Panc1 (cell line): ENCODE measurements around the gene DSCAML1. TPM values are rescaled to one million over a fixed set of nuclear protein-coding genes. Genes with fewer than 3 reads are reported as not detected.

Experiments used
- ATAC-seq: fragments of 200-7000 bp; cut with Tn5 transposase; 2 replicates; pipeline ENCODE4 v1.9.1; 2020; ENCODE audit warnings: mild to moderate bottlenecking, moderate library complexity
- BruUV-seq: library from RNA; stranded (reverse); fragments of 400-500 nt; replicated peaks from 2 replicates; lab custom pipeline; 2021; lab: Mats Ljungman, UMichigan
- CTCF ChIA-PET: fragments of 300-600 bp; sonication (Branson Sonifier 250); formaldehyde crosslinking; loops from one replicate; lab custom pipeline; 2022; ENCODE audit warnings: antibody characterized with exemption; lab: Charles Lee
- POLR2A ChIA-PET: fragments of 300-600 bp; sonication (Branson Sonifier 250); formaldehyde crosslinking; loops from one replicate; lab custom pipeline; 2022; ENCODE audit warnings: antibody characterized with exemption; lab: Charles Lee
- DNase-seq: peaks from one replicate; pipeline ENCODE4 v3.0.0-alpha.2; 2010; ENCODE audit warnings: low read depth, low spot score
- H3K27ac ChIP-seq: 2 replicates; pipeline ENCODE4 v1.5.1; 2011; ENCODE audit warnings: mild to moderate bottlenecking, low read length, inconsistent platforms
- H3K27me3 ChIP-seq: fragments of 200-500 bp; sonication (Bioruptor generic); 2 replicates; pipeline ENCODE4 v1.6.0; 2014; ENCODE audit warnings: low read length, inconsistent platforms; ENCODE audit not compliant: control insufficient read depth, insufficient read depth
- H3K36me3 ChIP-seq: fragments of 200-500 bp; sonication (Bioruptor generic); 2 replicates; pipeline ENCODE4 v1.5.1; 2014; ENCODE audit warnings: inconsistent platforms, mild to moderate bottlenecking, low read length, moderate library complexity; ENCODE audit not compliant: control insufficient read depth, insufficient read depth
- H3K4me1 ChIP-seq: 2 replicates; pipeline ENCODE4 v1.5.1; 2011; ENCODE audit warnings: inconsistent platforms, mild to moderate bottlenecking, low read length, moderate library complexity; ENCODE audit not compliant: control insufficient read depth, insufficient read depth
- H3K4me3 ChIP-seq, 2 experiments: 2 replicates each; pipeline ENCODE4 v1.5.1; 2011 to 2012; ENCODE audit warnings: low read depth in 2 of 2, low read length in 2 of 2, mild to moderate bottlenecking in 2 of 2, inconsistent platforms in 1 of 2, moderate library complexity in 1 of 2
- H3K9me3 ChIP-seq: fragments of 200-500 bp; sonication (Bioruptor generic); 2 replicates; pipeline ENCODE4 v1.5.1; 2014; ENCODE audit warnings: low read depth, mild to moderate bottlenecking, inconsistent platforms, low read length, moderate library complexity; ENCODE audit not compliant: control insufficient read depth, insufficient read depth
- POLR2AphosphoS5 ChIP-seq: IDR thresholded peaks from 2 replicates; pipeline ENCODE4 v1.6.1; 2012; ENCODE audit warnings: mild to moderate bottlenecking, low read depth, low read length, moderate library complexity
- SIN3A ChIP-seq: IDR thresholded peaks from 2 replicates; pipeline ENCODE4 v1.6.1; 2012; ENCODE audit warnings: low read depth, mild to moderate bottlenecking, low read length, moderate library complexity, borderline replicate concordance; ENCODE audit not compliant: insufficient read depth
- TCF7L2 ChIP-seq: IDR thresholded peaks from 2 replicates; pipeline ENCODE4 v1.6.1; 2011; ENCODE audit warnings: mild to moderate bottlenecking, low read depth, low read length, inconsistent platforms
- in situ Hi-C: cut with HindIII; loops from 2 replicates; pipeline ENCODE4 v1.10.0; 2016; ENCODE audit warnings: low sequenced_read_pairs, low pct_unique_long_range_greater_than_20kb
- intact Hi-C: fragments of 100-400 bp; cut with micrococcal nuclease; formaldehyde crosslinking; loops from one replicate; pipeline ENCODE4 v1.10.0; 2022; ENCODE audit not compliant: unreplicated experiment
- total RNA-seq: library from RNA; stranded (reverse); gene quantifications from one replicate; pipeline ENCODE4 v1.2.1, GENCODE V29; 2021; ENCODE audit not compliant: unreplicated experiment
- TF ChIP-seq, protein P1 (sequence below), 2 experiments: IDR thresholded peaks; 2 replicates each; pipeline ENCODE4 v1.6.1; 2011 to 2012; ENCODE audit warnings: low read depth in 2 of 2, control low read depth in 1 of 2, low read length in 1 of 2, mild to moderate bottlenecking in 1 of 2, moderate library complexity in 1 of 2; ENCODE audit not compliant: insufficient read depth in 1 of 2
- TF ChIP-seq, protein P2 (sequence below): fragments of 450-650 bp; IDR thresholded peaks from 2 replicates; pipeline ENCODE4 v1.5.1; 2017; ENCODE audit warnings: mild to moderate bottlenecking

The DSCAML1 gene
- total RNA-seq, 1 experiment from 2014 or later, result 1.6 TPM

DNA sequence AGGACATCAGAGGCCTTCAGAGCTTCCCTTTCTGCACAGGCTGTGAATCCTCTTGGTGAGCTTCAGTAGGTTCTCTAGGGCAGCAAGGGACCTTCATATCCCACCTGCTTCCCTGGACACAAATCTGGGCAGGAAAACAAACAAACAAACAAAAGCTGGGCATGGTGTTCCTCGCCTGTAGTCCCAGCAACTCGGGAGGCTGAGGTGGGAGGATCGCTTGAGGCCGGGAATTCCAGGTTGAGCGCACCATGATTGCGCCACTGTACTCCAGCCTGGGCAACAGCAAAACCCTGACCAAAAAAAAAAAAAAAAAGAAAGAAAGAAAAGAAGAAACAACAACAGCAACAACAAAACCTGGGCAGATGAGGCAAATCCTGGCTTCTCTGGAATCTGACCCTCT lies 376.4 kb downstream of the DSCAML1 start:
- POLR2A ChIA-PET, result no interaction called here
- DNase-seq (no peak), ATAC-seq (no peak)
- Histone ChIP-seq H3K27ac (no peak overlapping the region), H3K9me3 (no peaks in the 10 kb centered on the region), H3K4me1 (no peaks in the 10 kb centered on the region), H3K36me3 (no peaks in the 10 kb centered on the region), H3K27me3 (no peaks in the 10 kb centered on the region), H3K4me3 (no peak overlapping the region)
- intact Hi-C loops (loop anchor here (10.0 kb wide), 1 partner anchor 534 kb away; no protein-coding TSS in a partner anchor), in situ Hi-C loops (no loop called here)
- CTCF ChIA-PET, result no interaction called here
- TF ChIP-seq TCF7L2 (no peak), POLR2AphosphoS5 (no peak), SIN3A (no peak)
- TF ChIP-seq, protein P1, sequence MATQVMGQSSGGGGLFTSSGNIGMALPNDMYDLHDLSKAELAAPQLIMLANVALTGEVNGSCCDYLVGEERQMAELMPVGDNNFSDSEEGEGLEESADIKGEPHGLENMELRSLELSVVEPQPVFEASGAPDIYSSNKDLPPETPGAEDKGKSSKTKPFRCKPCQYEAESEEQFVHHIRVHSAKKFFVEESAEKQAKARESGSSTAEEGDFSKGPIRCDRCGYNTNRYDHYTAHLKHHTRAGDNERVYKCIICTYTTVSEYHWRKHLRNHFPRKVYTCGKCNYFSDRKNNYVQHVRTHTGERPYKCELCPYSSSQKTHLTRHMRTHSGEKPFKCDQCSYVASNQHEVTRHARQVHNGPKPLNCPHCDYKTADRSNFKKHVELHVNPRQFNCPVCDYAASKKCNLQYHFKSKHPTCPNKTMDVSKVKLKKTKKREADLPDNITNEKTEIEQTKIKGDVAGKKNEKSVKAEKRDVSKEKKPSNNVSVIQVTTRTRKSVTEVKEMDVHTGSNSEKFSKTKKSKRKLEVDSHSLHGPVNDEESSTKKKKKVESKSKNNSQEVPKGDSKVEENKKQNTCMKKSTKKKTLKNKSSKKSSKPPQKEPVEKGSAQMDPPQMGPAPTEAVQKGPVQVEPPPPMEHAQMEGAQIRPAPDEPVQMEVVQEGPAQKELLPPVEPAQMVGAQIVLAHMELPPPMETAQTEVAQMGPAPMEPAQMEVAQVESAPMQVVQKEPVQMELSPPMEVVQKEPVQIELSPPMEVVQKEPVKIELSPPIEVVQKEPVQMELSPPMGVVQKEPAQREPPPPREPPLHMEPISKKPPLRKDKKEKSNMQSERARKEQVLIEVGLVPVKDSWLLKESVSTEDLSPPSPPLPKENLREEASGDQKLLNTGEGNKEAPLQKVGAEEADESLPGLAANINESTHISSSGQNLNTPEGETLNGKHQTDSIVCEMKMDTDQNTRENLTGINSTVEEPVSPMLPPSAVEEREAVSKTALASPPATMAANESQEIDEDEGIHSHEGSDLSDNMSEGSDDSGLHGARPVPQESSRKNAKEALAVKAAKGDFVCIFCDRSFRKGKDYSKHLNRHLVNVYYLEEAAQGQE (IDR thresholded peaks at IDR 0.05; ENCODE audit: insufficient read depth in 1 of 2, low read depth in 2 of 2, low read length in 1 of 2), result no peak
- TF ChIP-seq, protein P2, sequence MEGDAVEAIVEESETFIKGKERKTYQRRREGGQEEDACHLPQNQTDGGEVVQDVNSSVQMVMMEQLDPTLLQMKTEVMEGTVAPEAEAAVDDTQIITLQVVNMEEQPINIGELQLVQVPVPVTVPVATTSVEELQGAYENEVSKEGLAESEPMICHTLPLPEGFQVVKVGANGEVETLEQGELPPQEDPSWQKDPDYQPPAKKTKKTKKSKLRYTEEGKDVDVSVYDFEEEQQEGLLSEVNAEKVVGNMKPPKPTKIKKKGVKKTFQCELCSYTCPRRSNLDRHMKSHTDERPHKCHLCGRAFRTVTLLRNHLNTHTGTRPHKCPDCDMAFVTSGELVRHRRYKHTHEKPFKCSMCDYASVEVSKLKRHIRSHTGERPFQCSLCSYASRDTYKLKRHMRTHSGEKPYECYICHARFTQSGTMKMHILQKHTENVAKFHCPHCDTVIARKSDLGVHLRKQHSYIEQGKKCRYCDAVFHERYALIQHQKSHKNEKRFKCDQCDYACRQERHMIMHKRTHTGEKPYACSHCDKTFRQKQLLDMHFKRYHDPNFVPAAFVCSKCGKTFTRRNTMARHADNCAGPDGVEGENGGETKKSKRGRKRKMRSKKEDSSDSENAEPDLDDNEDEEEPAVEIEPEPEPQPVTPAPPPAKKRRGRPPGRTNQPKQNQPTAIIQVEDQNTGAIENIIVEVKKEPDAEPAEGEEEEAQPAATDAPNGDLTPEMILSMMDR, result no peak
- BruUV-seq, result no TSS peak

DNA sequence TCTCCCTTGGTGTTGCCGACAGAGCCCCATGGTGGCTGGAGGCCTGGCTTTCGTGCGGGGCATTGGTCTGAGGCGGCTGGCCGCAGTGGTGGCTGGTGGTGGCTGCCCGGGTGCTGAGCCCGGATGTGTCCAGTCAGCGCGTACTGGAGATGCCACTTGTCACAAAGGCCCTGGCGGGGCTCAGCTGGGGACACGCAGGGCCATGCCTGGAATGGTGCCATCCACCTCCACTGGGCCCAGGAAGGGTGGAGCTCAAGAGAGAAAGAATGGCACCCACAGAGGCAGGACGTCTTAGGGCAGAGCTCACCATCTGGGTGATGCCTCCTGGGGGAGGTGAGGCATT lies 376.9 kb downstream of the DSCAML1 start:
- no peaks in the 10 kb centered on the region for H3K9me3 ChIP-seq
- H3K27me3 ChIP-seq, result no peaks in the 10 kb centered on the region
- in situ Hi-C loops (no loop called here), intact Hi-C loops (loop anchor here (10.0 kb wide), 1 partner anchor 535 kb away; no protein-coding TSS in a partner anchor)
- no peak for TF ChIP-seq POLR2AphosphoS5
- TF ChIP-seq, protein P1 (IDR thresholded peaks at IDR 0.05; ENCODE audit: insufficient read depth in 1 of 2, low read depth in 2 of 2, low read length in 1 of 2), result no peak
- no peak for TF ChIP-seq TCF7L2
- TF ChIP-seq SIN3A, result no peak
- TF ChIP-seq, protein P2, result no peak
- DNase-seq (no peak), ATAC-seq (no peak)
- no peak overlapping the region for H3K27ac ChIP-seq
- H3K36me3 ChIP-seq, result no peaks in the 10 kb centered on the region
- ChIA-PET CTCF (no interaction called here), POLR2A (no interaction called here)
- no TSS peak for BruUV-seq
- H3K4me1 ChIP-seq, result no peaks in the 10 kb centered on the region
- H3K4me3 ChIP-seq, result no peak overlapping the region
